HG03066 (cell line): Measurements from ENCODE around the gene SLC22A14.
"Not testable (repeated sequence)": the region's sequence is repeated elsewhere in the genome, so short reads cannot be mapped to it uniquely, and the experiment has no call there.

Experiments used
- ATAC-seq: cut with Tn5 transposase; IDR thresholded peaks from one replicate; pipeline ENCODE4 v1.9.1; 2021; ENCODE audit warnings: low read depth; ENCODE audit not compliant: unreplicated experiment

SLC22A14 gene, protein sequence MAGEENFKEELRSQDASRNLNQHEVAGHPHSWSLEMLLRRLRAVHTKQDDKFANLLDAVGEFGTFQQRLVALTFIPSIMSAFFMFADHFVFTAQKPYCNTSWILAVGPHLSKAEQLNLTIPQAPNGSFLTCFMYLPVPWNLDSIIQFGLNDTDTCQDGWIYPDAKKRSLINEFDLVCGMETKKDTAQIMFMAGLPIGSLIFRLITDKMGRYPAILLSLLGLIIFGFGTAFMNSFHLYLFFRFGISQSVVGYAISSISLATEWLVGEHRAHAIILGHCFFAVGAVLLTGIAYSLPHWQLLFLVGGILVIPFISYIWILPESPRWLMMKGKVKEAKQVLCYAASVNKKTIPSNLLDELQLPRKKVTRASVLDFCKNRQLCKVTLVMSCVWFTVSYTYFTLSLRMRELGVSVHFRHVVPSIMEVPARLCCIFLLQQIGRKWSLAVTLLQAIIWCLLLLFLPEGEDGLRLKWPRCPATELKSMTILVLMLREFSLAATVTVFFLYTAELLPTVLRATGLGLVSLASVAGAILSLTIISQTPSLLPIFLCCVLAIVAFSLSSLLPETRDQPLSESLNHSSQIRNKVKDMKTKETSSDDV

GRCh38 chr3:38281895-38282686, at the start of gene SLC22A14:
SLC22A14 (plus strand) TSS chr3:38282294; CDS start chr3:38306027, 23,733 bp downstream.
- no peak for ATAC-seq

GRCh38 chr3:38232701-38233100, 49.4 kb upstream of the SLC22A14 start:
- ATAC-seq = no peak

DNA sequence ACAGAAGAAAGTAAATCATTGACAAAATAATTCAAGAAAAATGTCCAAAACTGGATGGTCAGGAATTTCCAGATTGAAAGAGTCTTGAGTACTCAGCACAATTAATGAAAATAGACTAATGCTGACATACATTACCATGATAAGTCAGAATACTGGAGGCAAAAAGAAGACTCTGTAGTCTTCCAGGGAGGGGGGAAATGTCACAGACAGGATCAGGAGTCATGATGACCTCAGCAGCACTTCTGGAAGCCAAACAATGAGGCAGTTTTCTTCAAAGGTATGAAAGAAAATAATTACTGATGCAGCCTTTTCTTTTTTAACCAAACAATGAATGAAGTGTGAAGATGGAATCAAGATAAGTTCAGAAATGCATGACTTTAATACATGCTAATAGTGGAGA, 46.6 kb upstream of the SLC22A14 start:
- ATAC-seq = no peak

- no peak for ATAC-seq
Observed at GRCh38 chr3:38238416-38239008, 43.6 kb upstream of the SLC22A14 start.

DNA sequence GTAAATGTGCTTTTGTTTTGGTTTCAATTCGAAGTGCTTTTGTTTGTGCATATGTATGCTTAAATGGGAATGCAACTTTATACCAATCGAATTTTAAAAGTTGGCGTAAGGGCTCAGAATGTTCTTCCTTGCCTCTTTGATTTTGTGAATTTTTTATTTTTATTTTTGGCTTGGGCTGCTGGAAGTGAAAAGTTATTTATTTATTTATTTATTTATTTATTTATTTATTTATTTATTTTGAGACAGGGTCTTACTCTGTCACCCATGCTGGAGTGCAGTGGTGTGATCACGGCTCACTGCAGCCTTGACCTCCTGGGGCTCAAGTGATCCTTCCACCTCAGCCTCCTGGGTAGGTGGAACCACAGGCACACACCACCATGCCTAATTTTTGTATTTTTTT, 39.3 kb upstream of the SLC22A14 start:
- ATAC-seq = not testable (repeated sequence)

DNA sequence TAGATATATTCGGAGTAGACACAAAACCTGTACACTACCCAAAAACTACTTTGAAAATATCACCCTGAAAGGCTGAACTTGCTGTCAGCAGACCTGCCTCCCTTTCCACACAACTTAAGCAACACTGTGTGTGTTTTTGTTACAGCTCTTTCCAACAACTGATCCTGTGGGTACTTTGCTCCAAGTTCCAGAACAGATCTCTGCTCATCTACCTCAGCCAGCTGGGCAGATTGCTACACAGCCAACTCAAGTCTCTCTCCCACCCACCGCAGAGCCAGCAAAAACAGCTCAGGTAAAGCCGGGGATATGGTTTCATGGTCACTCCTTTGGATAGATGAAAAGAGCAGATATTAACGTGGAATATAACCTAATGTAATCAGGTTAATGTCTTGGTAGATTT, 36.2 kb upstream of the SLC22A14 start:
- ATAC-seq = no peak

- ATAC-seq = no peak
Observed at GRCh38 chr3:38247366-38248035, 34.6 kb upstream of the SLC22A14 start.

- ATAC-seq = no peak
Observed at GRCh38 chr3:38250198-38250597, 31.9 kb upstream of the SLC22A14 start.

GRCh38 chr3:38251197-38251596, 30.9 kb upstream of the SLC22A14 start:
- ATAC-seq = no peak

- ATAC-seq = no peak
Observed at GRCh38 chr3:38253704-38254103, 28.4 kb upstream of the SLC22A14 start.

DNA sequence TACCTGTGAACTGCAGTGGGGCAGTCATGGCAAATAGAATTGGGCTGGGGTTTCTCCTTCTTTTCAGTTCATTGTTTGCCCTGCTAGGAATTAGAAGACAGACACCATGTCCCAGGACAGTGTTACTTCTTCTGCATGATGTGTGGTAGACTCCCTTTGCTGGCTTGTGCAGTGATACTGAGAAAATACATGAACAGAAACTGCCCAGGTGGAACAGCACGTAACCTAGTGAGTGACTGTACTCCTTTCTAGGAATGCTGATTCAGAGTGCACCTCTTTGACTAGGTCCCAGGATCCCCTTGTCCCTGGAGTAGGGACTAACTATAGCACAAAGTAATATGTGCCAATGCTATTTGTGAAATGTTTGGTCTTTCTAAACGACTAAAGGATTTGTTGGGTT, 27.2 kb upstream of the SLC22A14 start:
- no peak for ATAC-seq

- ATAC-seq = no peak
Observed at GRCh38 chr3:38255627-38256026, 26.5 kb upstream of the SLC22A14 start.

GRCh38 chr3:38257583-38257982, 24.5 kb upstream of the SLC22A14 start:
- no peak for ATAC-seq

GRCh38 chr3:38260474-38260873, 21.6 kb upstream of the SLC22A14 start:
- ATAC-seq = no peak

GRCh38 chr3:38264353-38264771, 17.7 kb upstream of the SLC22A14 start:
- ATAC-seq = no peak

- no peak for ATAC-seq
Observed at GRCh38 chr3:38264779-38265178, 17.3 kb upstream of the SLC22A14 start.

DNA sequence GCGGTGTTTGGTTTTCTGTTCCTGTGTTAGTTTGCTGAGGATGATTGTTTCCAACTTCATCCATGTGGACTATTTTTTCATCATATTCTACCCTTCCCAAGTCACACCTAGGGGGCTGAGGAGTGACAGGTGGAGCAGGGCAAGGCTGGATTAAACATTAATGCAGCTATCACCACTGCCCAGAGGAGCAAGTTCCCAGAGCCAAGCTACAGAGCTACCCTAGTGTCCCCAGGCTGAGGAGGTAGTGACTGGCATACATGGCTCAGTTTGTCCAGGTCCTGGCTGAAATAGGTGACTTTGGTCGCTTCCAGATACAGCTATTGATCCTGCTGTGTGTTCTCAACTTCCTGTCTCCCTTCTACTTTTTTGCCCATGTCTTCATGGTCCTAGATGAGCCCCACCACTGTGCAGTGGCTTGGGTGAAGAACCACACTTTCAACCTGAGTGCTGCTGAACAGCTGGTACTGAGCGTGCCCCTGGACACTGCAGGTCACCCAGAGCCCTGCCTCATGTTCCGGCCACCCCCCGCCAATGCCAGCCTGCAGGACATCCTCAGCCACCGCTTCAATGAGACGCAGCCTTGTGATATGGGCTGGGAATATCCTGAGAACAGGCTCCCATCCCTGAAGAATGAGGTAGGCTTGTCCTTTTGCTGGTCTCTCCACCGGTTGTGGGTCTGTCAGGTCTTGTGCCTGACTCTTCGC, 16.3 kb upstream of the SLC22A14 start, which contains the start of gene SLC22A13:
TSS of gene SLC22A13 (plus strand) at position 209 of the 704 bp plus-strand sequence. CDS start at position 258, 49 bp downstream.
- no peak for ATAC-seq

DNA sequence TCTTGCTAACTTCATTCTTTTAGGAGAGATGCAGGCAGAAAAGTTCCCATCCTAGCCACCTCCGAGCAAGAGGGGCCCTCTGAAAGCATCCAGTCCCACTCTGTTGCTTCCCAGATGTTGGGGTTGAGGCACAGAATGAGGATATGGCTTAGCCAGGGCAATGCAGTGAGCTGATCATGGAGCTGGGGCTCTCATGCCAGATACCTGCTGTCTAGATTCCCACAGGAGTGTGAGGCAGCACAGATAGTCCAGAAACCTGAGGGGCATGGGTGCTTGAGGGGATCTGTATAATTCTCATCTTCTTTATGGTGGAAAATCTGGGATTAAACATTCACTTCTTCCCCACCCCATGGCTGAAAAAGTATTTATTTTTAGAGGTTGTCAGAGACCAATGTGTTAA, 15.3 kb upstream of the SLC22A14 start:
- no peak for ATAC-seq

DNA sequence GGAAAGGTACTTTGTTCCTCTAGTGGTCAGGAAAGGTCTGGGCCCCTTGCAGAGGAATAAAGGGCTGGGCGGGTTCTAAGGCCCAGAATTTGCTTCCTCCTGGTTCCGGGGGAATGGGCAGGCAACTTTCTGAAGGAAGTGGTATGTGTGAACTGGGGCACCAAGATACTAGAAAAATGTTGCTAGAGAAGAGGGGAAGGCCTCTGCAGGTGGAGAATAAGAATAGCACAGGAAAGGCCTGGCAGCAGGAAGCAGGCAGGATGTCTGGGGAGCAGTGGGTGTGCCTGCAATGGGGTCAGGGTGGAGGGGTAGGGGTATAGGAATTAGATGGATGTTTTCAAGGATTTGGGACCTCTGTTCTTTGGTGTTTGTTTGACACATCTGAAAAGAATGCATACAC, 14.4 kb upstream of the SLC22A14 start:
- no peak for ATAC-seq

- no peak for ATAC-seq
Observed at GRCh38 chr3:38268087-38268486, 14.0 kb upstream of the SLC22A14 start.
